Transverse colon (tissue), 4 donors: ENCODE measurements around the gene ST6GALNAC5. TPM values are rescaled to one million over a fixed set of nuclear protein-coding genes. Genes with fewer than 3 reads are reported as not detected.

Source experiments
- DNase-seq: peaks from one replicate; pipeline ENCODE4 v3.0.0-alpha.2; 2019
- H3K27ac ChIP-seq, 4 donors: fragments of 200-600 bp; sonication (generic); 2 replicates each; pipeline ENCODE4 v1.5.1; 2016 to 2018; ENCODE audit warnings: inconsistent platforms in 4 of 4
- H3K27me3 ChIP-seq: fragments of 200-600 bp; sonication (generic); 2 replicates; pipeline ENCODE4 v1.5.1; 2017; ENCODE audit warnings: inconsistent platforms
- H3K36me3 ChIP-seq, 4 donors: fragments of 200-600 bp; sonication (generic); 2 replicates each; pipeline ENCODE4 v1.5.1; 2017 to 2019; ENCODE audit warnings: inconsistent platforms in 4 of 4
- H3K4me1 ChIP-seq, 4 donors: fragments of 200-600 bp; sonication (generic); 2 replicates each; pipeline ENCODE4 v1.5.1; 2017 to 2020; ENCODE audit warnings: inconsistent platforms in 4 of 4
- H3K4me3 ChIP-seq, 4 donors: fragments of 200-600 bp; sonication (generic); 1 replicate in 1 of 4; 2 replicates in 3 of 4; pipeline versions ENCODE4 v1.5.1 to v1.6.1; 2017 to 2019; ENCODE audit warnings: inconsistent platforms in 4 of 4
- H3K9me3 ChIP-seq, 2 donors: fragments of 200-600 bp; sonication (generic); 2 replicates each; pipeline ENCODE4 v1.5.1; 2017 to 2019; ENCODE audit warnings: inconsistent platforms in 2 of 2
- CTCF ChIP-seq, 5 experiments: fragments of 200-600 bp in 3 of 5; fragments of 450-650 bp in 2 of 5; sonication (generic) in 3 of 5; IDR thresholded peaks; 1 replicate in 2 of 5; 2 replicates in 3 of 5; pipeline ENCODE4 v1.5.1; 2016 to 2017; ENCODE audit warnings: antibody characterized with exemption in 5 of 5, inconsistent platforms in 3 of 5, mild to moderate bottlenecking in 2 of 5, moderate library complexity in 1 of 5
- EP300 ChIP-seq: sonication (generic); formaldehyde crosslinking; IDR thresholded peaks from one replicate; pipeline ENCODE4 v1.6.1; 2017; ENCODE audit warnings: antibody characterized with exemption, low read depth
- POLR2A ChIP-seq: fragments of 450-650 bp; IDR thresholded peaks from one replicate; pipeline ENCODE4 v1.6.1; 2016; ENCODE audit warnings: antibody characterized with exemption, mild to moderate bottlenecking, moderate library complexity
- POLR2AphosphoS5 ChIP-seq, 3 donors: sonication (generic); formaldehyde crosslinking; IDR thresholded peaks; one replicate each; pipeline ENCODE4 v1.6.1; 2016; ENCODE audit warnings: antibody characterized with exemption in 3 of 3
- WGBS, 2 donors: methylation state at CpG; one replicate each; pipeline ENCODE4 v1.1.5; 2018; ENCODE audit warnings: low coverage in 1 of 2; 5-methylcytosine and 5-hydroxymethylcytosine counted together
- in situ Hi-C, 4 donors: fragments of 200-750 bp; cut with MboI; loops; one replicate each; pipeline versions ENCODE4 v1.15.0 to v1.15.1; 2017; ENCODE audit warnings: low sequenced_read_pairs in 3 of 4, low pct_ligation_motif_present in 1 of 4, low pct_unique_long_range_greater_than_20kb in 1 of 4
- intact Hi-C: fragments of 100-400 bp; cut with DNase I; formaldehyde crosslinking; loops from one replicate; pipeline ENCODE4 v1.15.1; 2023; ENCODE audit warnings: low total_unique reads
- total RNA-seq, 4 donors: library from RNA; depleted of rRNA; stranded (reverse); fragments of >200 nt; gene quantifications; one replicate each; pipeline ENCODE4 v1.1.0, GENCODE V29; 2016

ST6GALNAC5 gene
- total RNA-seq, 4 donors from 2014 or later, result 0.80 to 12.3 (median 1.9) TPM

DNA sequence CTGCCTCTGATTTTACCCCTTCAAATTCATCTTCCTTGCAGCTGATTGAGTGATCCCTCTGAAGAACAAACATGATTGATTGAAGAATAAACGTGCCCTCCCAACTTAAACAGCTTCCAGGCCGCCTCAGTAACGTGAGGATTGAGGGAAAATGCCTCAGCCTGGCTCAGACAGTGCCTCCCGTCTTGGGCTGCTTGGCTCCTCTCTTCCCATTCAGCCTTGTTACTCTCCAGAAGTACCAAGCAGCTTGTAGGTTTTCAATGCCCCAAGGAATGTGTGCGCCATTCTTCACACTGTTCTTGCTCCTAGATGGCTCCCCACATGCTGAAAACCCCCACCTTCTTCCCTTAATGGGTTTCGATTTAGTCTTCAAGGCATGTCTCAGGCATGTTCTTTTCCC, 51.8 kb downstream of the ST6GALNAC5 start:
- Histone ChIP-seq H3K4me1 (no peaks in the 10 kb centered on the region), H3K27me3 (no peaks in the 10 kb centered on the region), H3K36me3 (no peaks in the 10 kb centered on the region), H3K9me3 (no peaks in the 10 kb centered on the region), H3K27ac (no peak overlapping the region), H3K4me3 (no peak overlapping the region)
- intact Hi-C loops (no loop called here), in situ Hi-C loops (no loop called here)
- 58 to 87% methylated on average over 3 to 6 of the region's 6 CpGs for WGBS, 2 donors
- TF ChIP-seq POLR2AphosphoS5 (IDR thresholded peaks at IDR 0.05) (no peak), POLR2A (no peak), EP300 (no peak), CTCF (IDR thresholded peaks at IDR 0.05) (no peak)
- DNase-seq, result no peak

GRCh38 chr1:76921590-76921989, 54.3 kb downstream of the ST6GALNAC5 start:
- H3K4me1 ChIP-seq, result no peaks in the 10 kb centered on the region
- TF ChIP-seq EP300, result no peak
- TF ChIP-seq POLR2A, result no peak
- TF ChIP-seq CTCF (IDR thresholded peaks at IDR 0.05), result no peak
- no peak for TF ChIP-seq POLR2AphosphoS5 (IDR thresholded peaks at IDR 0.05)
- 57 to 63% methylated on average over 3 of the region's 3 CpGs for WGBS, 2 donors
- intact Hi-C loops (no loop called here), in situ Hi-C loops (no loop called here)
- no peak for DNase-seq
- H3K9me3 ChIP-seq, result no peaks in the 10 kb centered on the region
- H3K27ac ChIP-seq, result no peak overlapping the region
- H3K27me3 ChIP-seq, result no peaks in the 10 kb centered on the region
- H3K36me3 ChIP-seq, result no peaks in the 10 kb centered on the region
- no peak overlapping the region for H3K4me3 ChIP-seq

GRCh38 chr1:76925825-76926224, 58.5 kb downstream of the ST6GALNAC5 start:
- Histone ChIP-seq H3K4me3 (no peak overlapping the region), H3K36me3 (no peaks in the 10 kb centered on the region), H3K9me3 (peaks cover 0 to 2% of the 10 kb centered on the region in 2 donors), H3K27me3 (no peaks in the 10 kb centered on the region), H3K27ac (no peak overlapping the region), H3K4me1 (no peaks in the 10 kb centered on the region)
- in situ Hi-C loops (no loop called here), intact Hi-C loops (no loop called here)
- no peak for DNase-seq
- WGBS, 2 donors, result 75 to 76% methylated on average over 1 to 3 of the region's 3 CpGs
- TF ChIP-seq CTCF (IDR thresholded peaks at IDR 0.05), result no peak
- TF ChIP-seq POLR2AphosphoS5 (IDR thresholded peaks at IDR 0.05), result no peak
- no peak for TF ChIP-seq POLR2A
- no peak for TF ChIP-seq EP300

- intact Hi-C loops (no loop called here), in situ Hi-C loops (no loop called here)
- H3K36me3 ChIP-seq, result no peaks in the 10 kb centered on the region
- peaks cover 0 to 2% of the 10 kb centered on the region in 2 donors for H3K9me3 ChIP-seq
- H3K4me1 ChIP-seq, result no peaks in the 10 kb centered on the region
- H3K27me3 ChIP-seq, result no peaks in the 10 kb centered on the region
- WGBS, 2 donors, result 67 to 71% methylated on average over 2 of the region's 2 CpGs
- H3K4me3 ChIP-seq, result no peak overlapping the region
- DNase-seq, result no peak
- no peak for TF ChIP-seq POLR2A
- no peak for TF ChIP-seq EP300
- TF ChIP-seq CTCF (IDR thresholded peaks at IDR 0.05), result no peak
- no peak for TF ChIP-seq POLR2AphosphoS5 (IDR thresholded peaks at IDR 0.05)
- no peak overlapping the region for H3K27ac ChIP-seq
Measured at GRCh38 chr1:76928522-76928921, 61.2 kb downstream of the ST6GALNAC5 start.
